HL-60 (cell line): ENCODE measurements around the gene CACNA1G.

Experiments
- CTCF ChIP-seq: IDR thresholded peaks from one replicate; pipeline ENCODE4 v1.5.1; 2011; ENCODE audit warnings: low read length, control low read depth, inconsistent platforms; ENCODE audit not compliant: insufficient read depth
- POLR2AphosphoS5 ChIP-seq: IDR thresholded peaks from 2 replicates; pipeline ENCODE4 v1.6.1; 2012; ENCODE audit warnings: low read depth

GRCh38 chr17:50556803-50557202 lies 3.7 kb upstream of the CACNA1G start:
- no peak for TF ChIP-seq CTCF
- TF ChIP-seq POLR2AphosphoS5 = no peak
